HepG2 (cell line): ENCODE results near the gene MYCBPAP. TPM values are rescaled to one million over a fixed set of nuclear protein-coding genes. Genes with fewer than 3 reads are reported as not detected.

ENCODE experiments used
- HOMEZ ChIP-seq: IDR thresholded peaks from 2 replicates; pipeline ENCODE4 v1.6.1; 2016; ENCODE audit warnings: low read depth
- MYC ChIP-seq: sonication (generic); formaldehyde crosslinking; IDR thresholded peaks from 2 replicates; pipeline ENCODE4 v1.9.0; 2021; ENCODE audit warnings: missing genetic modification reagents, borderline replicate concordance
- PCBP1 ChIP-seq: fragments of 200-400 bp; formaldehyde crosslinking; IDR thresholded peaks from 2 replicates; pipeline ENCODE4 v1.6.1; 2017; ENCODE audit warnings: mild to moderate bottlenecking, low read depth, low read length, borderline replicate concordance
- SMARCE1 ChIP-seq: fragments of 450-650 bp; IDR thresholded peaks from 2 replicates; pipeline ENCODE4 v1.6.1; 2017; ENCODE audit warnings: borderline replicate concordance
- ZC3H13 ChIP-seq: sonication (generic); formaldehyde crosslinking; IDR thresholded peaks from 2 replicates; pipeline ENCODE4 v1.8.1; 2023; ENCODE audit warnings: mild to moderate bottlenecking, missing genetic modification reagents, moderate library complexity
- ZNF256 ChIP-seq: sonication (generic); formaldehyde crosslinking; conservative IDR thresholded peaks from 2 replicates; pipeline ENCODE4 v1.4.0; 2020; ENCODE audit warnings: missing genetic modification reagents
- ZNF263 ChIP-seq: sonication (generic); formaldehyde crosslinking; IDR thresholded peaks from 2 replicates; pipeline ENCODE4 v1.4.0; 2020; ENCODE audit warnings: missing genetic modification reagents
- ZNF274 ChIP-seq: sonication (generic); formaldehyde crosslinking; IDR thresholded peaks from 2 replicates; pipeline ENCODE4 v1.5.1; 2020; ENCODE audit warnings: mild to moderate bottlenecking, missing genetic modification reagents
- ZNF572 ChIP-seq: sonication (generic); formaldehyde crosslinking; IDR thresholded peaks from 2 replicates; pipeline ENCODE4 v1.5.1; 2020; ENCODE audit warnings: mild to moderate bottlenecking, missing genetic modification reagents
- ZNF710 ChIP-seq: sonication (generic); formaldehyde crosslinking; IDR thresholded peaks from 2 replicates; pipeline ENCODE4 v1.5.0; 2020; ENCODE audit warnings: mild to moderate bottlenecking, missing genetic modification reagents, borderline replicate concordance
- ZNF775 ChIP-seq: sonication (generic); formaldehyde crosslinking; IDR thresholded peaks from 2 replicates; pipeline ENCODE4 v1.4.0; 2020; ENCODE audit warnings: missing genetic modification reagents, mild to moderate bottlenecking, moderate library complexity, borderline replicate concordance
- polyA plus RNA-seq, 8 experiments: library from polyadenylated mRNA; depleted of rRNA in 3 of 8; stranded (reverse) in 7 of 8; unstranded in 1 of 8; fragments of >200 nt; fragmentation: Illumina TruSeq in 4 of 8; extraction: Trizol in 4 of 8; gene quantifications; 2 replicates each; pipeline versions ENCODE4 v1.2.1 to v1.2.3, GENCODE V29; 2011 to 2016; ENCODE audit warnings: low read depth in 4 of 8, missing spikeins in 1 of 8, mixed read lengths in 1 of 8; ENCODE audit not compliant: insufficient read depth in 1 of 8
- total RNA-seq, 5 experiments: library from RNA; depleted of rRNA; stranded (reverse); fragments of >200 nt; fragmentation: Illumina TruSeq; extraction: Trizol; gene quantifications; 2 replicates each; pipeline ENCODE4 v1.2.3, GENCODE V29; 2016; ENCODE audit warnings: low read depth in 1 of 5
- TF ChIP-seq, protein P1 (sequence below): sonication (generic); formaldehyde crosslinking; IDR thresholded peaks from 2 replicates; pipeline ENCODE4 v1.4.0; 2020; ENCODE audit warnings: mild to moderate bottlenecking, missing genetic modification reagents
- TF ChIP-seq, protein P2 (sequence below): sonication (generic); formaldehyde crosslinking; IDR thresholded peaks from 2 replicates; pipeline ENCODE4 v1.9.0; 2021; ENCODE audit warnings: missing genetic modification reagents, borderline replicate concordance

MYCBPAP gene
- total and polyA plus RNA-seq, 2 of the 13 experiments (the other 11 are each of a cell fraction or from before 2014, with no cell fraction given): 0.22 to 0.24 TPM

DNA sequence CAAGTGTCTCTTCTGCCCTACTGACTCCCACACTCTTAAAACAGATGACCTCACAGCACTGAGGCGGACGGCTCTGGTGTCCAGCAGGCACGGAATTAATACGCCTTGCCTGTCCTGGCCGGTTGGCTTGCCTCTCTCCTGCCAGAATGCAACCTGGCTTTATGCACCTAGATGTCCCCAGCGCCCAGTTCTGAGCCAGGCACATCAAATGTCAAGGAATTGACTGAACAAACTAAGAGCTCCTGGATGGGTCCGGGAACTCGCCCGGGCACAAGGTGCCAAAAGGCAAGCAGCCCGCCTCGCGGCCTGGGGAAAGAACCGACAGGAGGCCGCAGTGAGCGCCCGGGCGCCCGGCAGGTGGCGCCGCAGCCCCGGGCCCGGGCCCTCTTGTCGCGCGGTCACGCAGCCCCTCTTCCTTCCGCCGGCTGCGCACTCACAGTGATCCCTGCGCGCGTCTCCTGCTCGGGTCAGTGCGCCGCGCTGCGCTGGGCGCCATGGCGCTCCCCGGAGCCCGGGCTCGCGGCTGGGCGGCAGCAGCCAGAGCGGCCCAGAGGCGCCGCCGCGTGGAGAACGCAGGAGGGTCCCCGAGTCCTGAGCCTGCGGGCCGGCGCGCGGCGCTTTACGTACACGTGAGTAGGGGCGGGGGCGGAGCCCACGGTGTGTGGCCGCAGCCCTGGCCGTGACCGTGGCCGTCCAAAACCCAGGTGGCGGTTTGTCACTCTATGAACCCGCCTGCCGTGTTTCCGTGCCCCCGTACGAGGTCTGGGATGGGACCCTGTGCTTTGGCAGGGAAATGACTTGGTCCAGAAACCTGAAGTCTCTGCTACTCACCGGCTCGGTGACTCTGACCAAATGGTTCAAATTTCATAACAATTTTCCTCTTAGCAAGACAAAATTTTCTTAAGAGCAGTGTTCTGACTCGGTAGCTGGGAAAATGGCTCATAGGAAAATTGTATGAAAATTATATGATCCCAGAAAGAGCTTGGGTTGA, 29.6 kb upstream of the MYCBPAP start, which contains the start of gene RSAD1 (continued):
- TF ChIP-seq, protein P1, sequence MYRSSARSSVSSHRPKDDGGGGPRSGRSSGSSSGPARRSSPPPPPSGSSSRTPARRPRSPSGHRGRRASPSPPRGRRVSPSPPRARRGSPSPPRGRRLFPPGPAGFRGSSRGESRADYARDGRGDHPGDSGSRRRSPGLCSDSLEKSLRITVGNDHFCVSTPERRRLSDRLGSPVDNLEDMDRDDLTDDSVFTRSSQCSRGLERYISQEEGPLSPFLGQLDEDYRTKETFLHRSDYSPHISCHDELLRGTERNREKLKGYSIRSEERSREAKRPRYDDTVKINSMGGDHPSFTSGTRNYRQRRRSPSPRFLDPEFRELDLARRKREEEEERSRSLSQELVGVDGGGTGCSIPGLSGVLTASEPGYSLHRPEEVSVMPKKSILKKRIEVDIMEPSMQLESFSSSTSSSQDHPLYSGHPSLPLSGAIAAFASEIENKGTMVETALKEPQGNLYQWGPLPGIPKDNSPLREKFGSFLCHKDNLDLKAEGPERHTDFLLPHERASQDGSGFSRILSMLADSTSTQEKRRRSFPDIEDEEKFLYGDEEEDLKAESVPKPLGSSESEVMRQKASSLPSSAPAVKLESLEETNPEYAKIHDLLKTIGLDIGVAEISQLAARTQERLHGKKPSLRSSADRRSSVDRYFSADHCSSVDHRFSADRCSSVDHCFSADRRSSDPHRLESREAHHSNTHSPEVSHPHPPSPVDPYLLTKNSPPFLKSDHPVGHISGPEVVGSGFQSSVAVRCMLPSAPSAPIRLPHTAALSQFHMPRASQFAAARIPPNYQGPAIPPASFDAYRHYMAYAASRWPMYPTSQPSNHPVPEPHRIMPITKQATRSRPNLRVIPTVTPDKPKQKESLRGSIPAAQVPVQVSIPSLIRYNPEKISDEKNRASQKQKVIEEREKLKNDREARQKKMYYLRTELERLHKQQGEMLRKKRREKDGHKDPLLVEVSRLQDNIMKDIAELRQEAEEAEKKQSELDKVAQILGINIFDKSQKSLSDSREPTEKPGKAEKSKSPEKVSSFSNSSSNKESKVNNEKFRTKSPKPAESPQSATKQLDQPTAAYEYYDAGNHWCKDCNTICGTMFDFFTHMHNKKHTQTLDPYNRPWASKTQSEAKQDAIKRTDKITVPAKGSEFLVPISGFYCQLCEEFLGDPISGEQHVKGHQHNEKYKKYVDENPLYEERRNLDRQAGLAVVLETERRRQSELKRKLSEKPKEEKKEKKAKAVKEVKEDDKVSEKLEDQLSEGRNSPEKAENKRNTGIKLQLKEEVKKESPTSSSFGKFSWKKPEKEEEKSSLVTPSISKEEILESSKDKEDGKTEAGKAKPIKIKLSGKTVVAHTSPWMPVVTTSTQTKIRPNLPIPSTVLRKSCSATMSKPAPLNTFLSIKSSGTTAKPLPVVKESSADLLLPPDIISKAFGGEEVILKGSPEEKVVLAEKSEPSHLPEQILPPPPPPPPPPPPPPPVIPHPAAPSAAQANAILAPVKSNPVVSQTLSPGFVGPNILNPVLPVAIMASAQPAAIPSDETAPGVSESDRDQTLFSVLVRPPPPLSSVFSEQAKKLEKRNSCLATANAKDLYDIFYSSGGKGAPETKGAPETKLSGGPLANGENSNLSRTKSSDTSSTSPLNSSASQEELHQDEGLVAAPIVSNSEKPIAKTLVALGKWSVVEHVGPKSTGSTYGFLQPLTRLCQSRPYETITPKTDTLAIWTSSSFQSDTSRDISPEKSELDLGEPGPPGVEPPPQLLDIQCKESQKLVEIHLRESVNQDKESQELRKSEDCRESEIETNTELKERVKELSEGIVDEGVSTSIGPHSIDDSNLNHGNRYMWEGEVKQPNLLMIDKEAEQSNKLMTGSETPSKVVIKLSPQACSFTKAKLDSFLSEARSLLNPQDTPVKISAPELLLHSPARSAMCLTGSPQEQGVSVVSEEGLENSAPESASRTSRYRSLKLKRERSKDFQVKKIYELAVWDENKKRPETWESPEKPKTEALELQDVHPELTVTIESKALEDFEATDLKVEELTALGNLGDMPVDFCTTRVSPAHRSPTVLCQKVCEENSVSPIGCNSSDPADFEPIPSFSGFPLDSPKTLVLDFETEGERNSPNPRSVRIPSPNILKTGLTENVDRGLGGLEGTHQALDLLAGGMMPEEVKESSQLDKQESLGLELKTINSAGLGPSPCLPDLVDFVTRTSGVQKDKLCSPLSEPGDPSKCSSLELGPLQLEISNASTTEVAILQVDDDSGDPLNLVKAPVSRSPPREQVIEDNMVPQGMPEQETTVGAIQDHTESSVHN (CRISPR knock-in tag): peak; percentile 76; the same call in 1 of the 2 replicates
- TF ChIP-seq HOMEZ (CRISPR knock-in tag) (no peak), MYC (peak; percentile 92), ZNF775 (CRISPR knock-in tag) (no peak), SMARCE1 (no peak), ZNF263 (CRISPR knock-in tag) (peak; percentile 76), ZNF710 (peak; percentile 54; the same call in 1 of the 2 replicates), ZNF572 (CRISPR knock-in tag) (peak; percentile 72; the same call in 1 of the 2 replicates), ZNF256 (0 out of 2 replicates have a peak, but pooled peaks have one; percentile 59), ZNF274 (0 out of 2 replicates have a peak, but pooled peaks have one; percentile 38), ZC3H13 (no peak), PCBP1 (no peak)
- TF ChIP-seq, protein P2, sequence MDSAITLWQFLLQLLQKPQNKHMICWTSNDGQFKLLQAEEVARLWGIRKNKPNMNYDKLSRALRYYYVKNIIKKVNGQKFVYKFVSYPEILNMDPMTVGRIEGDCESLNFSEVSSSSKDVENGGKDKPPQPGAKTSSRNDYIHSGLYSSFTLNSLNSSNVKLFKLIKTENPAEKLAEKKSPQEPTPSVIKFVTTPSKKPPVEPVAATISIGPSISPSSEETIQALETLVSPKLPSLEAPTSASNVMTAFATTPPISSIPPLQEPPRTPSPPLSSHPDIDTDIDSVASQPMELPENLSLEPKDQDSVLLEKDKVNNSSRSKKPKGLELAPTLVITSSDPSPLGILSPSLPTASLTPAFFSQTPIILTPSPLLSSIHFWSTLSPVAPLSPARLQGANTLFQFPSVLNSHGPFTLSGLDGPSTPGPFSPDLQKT: no peak
